Omental fat pad (tissue), 4 donors: Measurements from ENCODE around the gene UTP3. TPM values are rescaled to one million over a fixed set of nuclear protein-coding genes. Genes with fewer than 3 reads are reported as not detected.
"Not testable (repeated sequence)": the region's sequence is repeated elsewhere in the genome, so short reads cannot be mapped to it uniquely, and the experiment has no call there.

Experiments used
- ATAC-seq: fragments of 150-250 bp; one replicate; pipeline ENCODE4 v1.9.1; 2016; ENCODE audit warnings: mild to moderate bottlenecking, moderate library complexity; ENCODE audit not compliant: low FRiP score
- DNase-seq: peaks from one replicate; pipeline ENCODE4 v3.0.0-alpha.2; 2019; ENCODE audit warnings: low spot score
- CTCF ChIP-seq, 3 donors: fragments of 450-650 bp; IDR thresholded peaks; one replicate each; pipeline ENCODE4 v1.5.1; 2016 to 2017; ENCODE audit warnings: antibody characterized with exemption in 3 of 3, mild to moderate bottlenecking in 3 of 3, moderate library complexity in 2 of 3
- total RNA-seq, 4 donors: library from RNA; depleted of rRNA; stranded (reverse); fragments of >200 nt; gene quantifications; one replicate each; pipeline ENCODE4 v1.1.0, GENCODE V29; 2016

The UTP3 gene
- total RNA-seq, 4 donors from 2014 or later: 20.7 to 67.5 (median 26.5) TPM

DNA sequence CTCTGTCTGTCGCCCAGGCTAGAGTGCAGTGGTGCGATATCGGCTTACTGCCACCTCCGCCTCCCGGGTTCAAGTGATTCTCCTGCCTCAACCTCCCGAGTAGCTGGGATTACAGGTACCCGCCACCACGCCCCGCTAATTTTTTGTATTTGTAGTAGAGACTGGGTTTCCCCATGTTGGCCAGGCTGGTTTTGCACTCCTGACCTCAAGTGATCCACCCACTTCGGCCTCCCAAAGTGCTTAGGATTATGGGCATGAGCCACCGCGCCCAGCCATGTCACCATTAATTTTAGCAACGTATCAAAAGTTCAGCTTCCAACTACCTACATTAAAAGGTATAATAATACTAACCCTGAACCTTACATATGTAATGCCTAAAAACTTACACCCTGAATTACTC, 940 bp upstream of the UTP3 start:
- no peak for TF ChIP-seq CTCF (IDR thresholded peaks at IDR 0.05)
- ATAC-seq (no peak), DNase-seq (no peak)

- ATAC-seq (peak; percentile 41), DNase-seq (no peak)
- no peak for TF ChIP-seq CTCF (IDR thresholded peaks at IDR 0.05)
Measured at GRCh38 chr4:70688795-70689231, 481 bp downstream of the UTP3 start.

- no peak for TF ChIP-seq CTCF (IDR thresholded peaks at IDR 0.05)
- ATAC-seq (no peak), DNase-seq (no peak)
Measured at GRCh38 chr4:70691661-70692060, 3.3 kb downstream of the UTP3 start.

GRCh38 chr4:70694633-70695032, 6.3 kb downstream of the UTP3 start:
- DNase-seq, ATAC-seq: not testable (repeated sequence)

DNA sequence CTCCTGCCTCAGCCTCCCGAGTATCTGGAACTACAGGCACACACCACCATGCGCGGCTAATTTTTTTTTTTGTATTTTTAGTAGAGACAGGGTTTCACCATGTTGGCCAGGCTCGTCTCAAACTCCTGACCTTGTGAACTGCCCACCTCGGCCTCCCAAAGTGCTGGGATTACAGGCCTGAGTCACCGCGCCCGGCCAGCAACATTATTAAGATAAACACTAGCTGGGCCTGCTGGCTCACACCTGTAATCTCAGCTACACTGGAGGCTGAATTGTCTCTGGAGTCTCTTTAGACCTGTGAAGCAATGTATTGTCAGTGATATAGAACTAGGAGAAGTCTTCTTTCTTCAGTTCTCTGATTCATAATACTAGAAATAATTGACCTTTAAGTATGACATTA, 10.1 kb downstream of the UTP3 start:
- not testable (repeated sequence) for DNase-seq, ATAC-seq

- TF ChIP-seq CTCF (IDR thresholded peaks at IDR 0.05): no peak
- DNase-seq (no peak), ATAC-seq (no peak)
Measured at GRCh38 chr4:70700712-70701111, 12.4 kb downstream of the UTP3 start.

DNA sequence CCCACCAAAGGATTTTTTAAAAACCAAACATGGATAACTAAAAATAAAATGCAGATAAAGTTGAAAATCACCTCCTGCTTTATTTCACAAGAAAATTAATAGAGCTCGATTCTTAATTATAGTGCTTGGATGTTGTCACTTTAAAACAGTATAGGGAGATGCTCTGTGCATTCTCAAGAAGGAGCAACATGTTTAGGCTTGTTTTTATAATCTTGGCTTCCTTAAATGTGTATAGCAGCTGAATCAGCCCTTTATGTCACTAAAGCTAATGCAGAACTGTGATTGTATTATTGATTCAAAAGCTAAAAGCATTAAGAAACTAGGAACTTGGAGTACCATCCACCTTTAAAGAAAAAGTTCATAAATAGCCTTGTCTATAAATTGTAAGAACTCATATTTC, 12.9 kb downstream of the UTP3 start:
- DNase-seq (no peak), ATAC-seq (no peak)
- no peak for TF ChIP-seq CTCF (IDR thresholded peaks at IDR 0.05)

GRCh38 chr4:70702592-70702991, 14.3 kb downstream of the UTP3 start:
- ATAC-seq, DNase-seq: not testable (repeated sequence)

GRCh38 chr4:70703619-70704214, 15.4 kb downstream of the UTP3 start:
- ATAC-seq (peak; percentile 68), DNase-seq (no peak)
- TF ChIP-seq CTCF (IDR thresholded peaks at IDR 0.05): no peak
